Liver (tissue), 9 donors: ENCODE measurements around the gene STARD9. TPM values are rescaled to one million over a fixed set of nuclear protein-coding genes. Genes with fewer than 3 reads are reported as not detected.

Source experiments
- DNase-seq: peaks from one replicate; pipeline ENCODE4 v3.0.0-alpha.2; 2017; ENCODE audit warnings: low spot score
- H3K27ac ChIP-seq, 2 donors: one replicate each; pipeline ENCODE4 v1.7.0; 2013; ENCODE audit warnings: inconsistent platforms in 2 of 2, low read length in 2 of 2, control low read depth in 1 of 2, low read depth in 1 of 2, mild to moderate bottlenecking in 1 of 2
- H3K27me3 ChIP-seq, 4 donors: one replicate each; pipeline versions ENCODE4 v1.6.1 to v1.7.0; 2013; ENCODE audit warnings: low read length in 3 of 4, inconsistent platforms in 1 of 4, mild to moderate bottlenecking in 1 of 4, moderate library complexity in 1 of 4; ENCODE audit not compliant: control insufficient read depth in 4 of 4, insufficient read depth in 4 of 4
- H3K36me3 ChIP-seq, 4 donors: one replicate each; pipeline versions ENCODE4 v1.6.1 to v1.7.0; 2013; ENCODE audit warnings: low read length in 3 of 4, mild to moderate bottlenecking in 3 of 4, low read depth in 1 of 4, moderate library complexity in 1 of 4; ENCODE audit not compliant: control insufficient read depth in 4 of 4, insufficient read depth in 3 of 4
- H3K4me1 ChIP-seq, 4 donors: one replicate each; pipeline versions ENCODE4 v1.6.1 to v1.7.0; 2013; ENCODE audit warnings: low read length in 3 of 4, mild to moderate bottlenecking in 3 of 4, moderate library complexity in 1 of 4; ENCODE audit not compliant: control insufficient read depth in 4 of 4, insufficient read depth in 4 of 4
- H3K4me3 ChIP-seq, 3 donors: one replicate each; pipeline versions ENCODE4 v1.6.1 to v1.7.0; 2013; ENCODE audit warnings: low read length in 3 of 3, control low read depth in 1 of 3, low read depth in 1 of 3, mild to moderate bottlenecking in 1 of 3
- H3K9ac ChIP-seq, 2 donors: one replicate each; pipeline ENCODE4 v1.7.0; 2013; ENCODE audit warnings: low read length in 2 of 2, mild to moderate bottlenecking in 2 of 2, moderate library complexity in 2 of 2, control low read depth in 1 of 2, low read depth in 1 of 2
- H3K9me3 ChIP-seq, 4 donors: one replicate each; pipeline versions ENCODE4 v1.6.1 to v1.7.0; 2013; ENCODE audit warnings: low read length in 3 of 4; ENCODE audit not compliant: control insufficient read depth in 4 of 4
- ATF3 ChIP-seq: IDR thresholded peaks from 2 replicates; pipeline ENCODE4 v1.6.1; 2016; ENCODE audit warnings: antibody characterized with exemption
- CTCF ChIP-seq: fragments of 150-350 bp; IDR thresholded peaks from 2 replicates; pipeline ENCODE4 v1.5.1; 2017; ENCODE audit warnings: improper control_type of control experiment, low read depth, low read length; ENCODE audit not compliant: missing input control
- FOXA1 ChIP-seq: IDR thresholded peaks from 2 replicates; pipeline ENCODE4 v1.6.1; 2016; ENCODE audit warnings: antibody characterized with exemption
- HNF4A ChIP-seq, 2 donors: conservative IDR thresholded peaks; 2 replicates each; pipeline ENCODE4 v1.6.1; 2016; ENCODE audit warnings: antibody characterized with exemption in 2 of 2, mild to moderate bottlenecking in 2 of 2
- MAX ChIP-seq: IDR thresholded peaks from 2 replicates; pipeline ENCODE4 v1.6.1; 2016; ENCODE audit warnings: antibody characterized with exemption
- NR2F2 ChIP-seq: IDR thresholded peaks from 2 replicates; pipeline ENCODE4 v1.6.1; 2016; ENCODE audit warnings: antibody characterized with exemption
- RAD21 ChIP-seq, 2 donors: IDR thresholded peaks; 2 replicates each; pipeline ENCODE4 v1.6.1; 2016; ENCODE audit warnings: antibody characterized with exemption in 2 of 2, mild to moderate bottlenecking in 2 of 2
- REST ChIP-seq: IDR thresholded peaks from 2 replicates; pipeline ENCODE4 v1.6.1; 2016; ENCODE audit warnings: antibody characterized with exemption, mild to moderate bottlenecking
- SP1 ChIP-seq: IDR thresholded peaks from 2 replicates; pipeline ENCODE4 v1.6.1; 2018; ENCODE audit warnings: antibody characterized with exemption, mild to moderate bottlenecking
- TAF1 ChIP-seq: conservative IDR thresholded peaks from 2 replicates; pipeline ENCODE4 v1.6.1; 2016; ENCODE audit warnings: antibody characterized with exemption, mild to moderate bottlenecking
- YY1 ChIP-seq: IDR thresholded peaks from 2 replicates; pipeline ENCODE4 v1.6.1; 2016; ENCODE audit warnings: antibody characterized with exemption, mild to moderate bottlenecking
- ZBTB33 ChIP-seq: IDR thresholded peaks from 2 replicates; pipeline ENCODE4 v1.6.1; 2016; ENCODE audit warnings: antibody characterized with exemption
- WGBS: extraction: QIAGEN DNeasy Blood & Tissue Kit; methylation state at CpG from one replicate; pipeline ENCODE4 v1.1.7; 2013; 5-methylcytosine and 5-hydroxymethylcytosine counted together
- polyA plus RNA-seq, 2 donors: library from polyadenylated mRNA; stranded (reverse) in 1 of 2; unstranded in 1 of 2; fragments of 200-250 nt in 1 of 2; fragments of >200 nt in 1 of 2; fragmentation: Nextera tagmentation in 1 of 2; extraction: Ambion mirVana in 1 of 2; gene quantifications; one replicate each; pipeline versions ENCODE4 v1.2.1 to v1.2.3, GENCODE V29; 2013 to 2015
- total RNA-seq, 2 donors: library from RNA; depleted of rRNA; stranded (reverse); fragments of >200 nt; gene quantifications; one replicate each; pipeline ENCODE4 v1.2.3, GENCODE V29; 2014
- donor health status: healthy.
- donor health status: healthy.
- donor health status: healthy.
- donor health status: healthy.
- donor health status: healthy.

STARD9 gene
- total and polyA plus RNA-seq, 4 donors: 0.26 to 3.9 (median 0.54) TPM

- DNase-seq: no peak
- TF ChIP-seq TAF1 (no peak), RAD21 (IDR thresholded peaks at IDR 0.05) (no peak), MAX (no peak), SP1 (no peak), YY1 (no peak), HNF4A (conservative IDR thresholded peaks at IDR 0.05) (no peak), FOXA1 (no peak), CTCF (no peak), ZBTB33 (no peak), NR2F2 (no peak), REST (no peak), ATF3 (no peak)
- Histone ChIP-seq H3K4me3 (no peak overlapping the region), H3K36me3 (no peaks in the 10 kb centered on the region), H3K27ac (no peak overlapping the region), H3K9me3 (no peaks in the 10 kb centered on the region), H3K27me3 (no peaks in the 10 kb centered on the region), H3K9ac (no peak overlapping the region), H3K4me1 (no peaks in the 10 kb centered on the region)
- WGBS: 93% methylated on average over 1 of the region's 1 CpG
Observed at GRCh38 chr15:42692536-42692935, 117.1 kb downstream of the STARD9 start.

- Histone ChIP-seq H3K36me3 (peaks cover 0 to 1% (median 0%) of the 10 kb centered on the region in 4 donors), H3K4me3 (no peak overlapping the region), H3K27ac (no peak overlapping the region), H3K4me1 (no peaks in the 10 kb centered on the region), H3K9me3 (no peaks in the 10 kb centered on the region), H3K9ac (no peak overlapping the region), H3K27me3 (no peaks in the 10 kb centered on the region)
- no peak for DNase-seq
- TF ChIP-seq RAD21 (IDR thresholded peaks at IDR 0.05) (no peak), CTCF (no peak), NR2F2 (no peak)
- 93% methylated on average over 4 of the region's 4 CpGs for WGBS
Observed at GRCh38 chr15:42692997-42693396, 117.6 kb downstream of the STARD9 start.
